K562 (cell line): Measurements from ENCODE around the gene GSTM1. TPM values are rescaled to one million over a fixed set of nuclear protein-coding genes. Genes with fewer than 3 reads are reported as not detected.

Experiments used
- ATAC-seq: fragments of 200-7000 bp; cut with Tn5 transposase; 3 replicates; pipeline ENCODE4 v1.9.1; 2020; ENCODE audit warnings: moderate library complexity
- BruUV-seq: library from RNA; stranded (reverse); fragments of 400-500 nt; replicated peaks from 2 replicates; lab custom pipeline; 2021; lab: Mats Ljungman, UMichigan
- CTCF ChIA-PET: fragments of 300-600 bp; formaldehyde crosslinking; extraction: SDS; loops from one replicate; lab custom pipeline; 2021; ENCODE audit warnings: low intra/inter-chr PET ratio; lab: Yijun Ruan, JAX
- POLR2A ChIA-PET: fragments of 300-600, 350-650 bp; sonication (Branson Sonifier 250); formaldehyde crosslinking; extraction: SDS; loops from one replicate; lab custom pipeline; 2021; ENCODE audit warnings: antibody characterized with exemption, inconsistent platforms; lab: Yijun Ruan, JAX
- DNase-seq, 4 experiments: peaks; one replicate each; pipeline versions ENCODE4 v3.0.0 to v3.0.0-alpha.2; 2011 to 2018; ENCODE audit warnings: low spot score in 3 of 4, mixed read lengths in 3 of 4; ENCODE audit errors: extremely low read depth in 1 of 4
- FAIRE-seq: peaks from 2 replicates; lab custom pipeline; 2011; peaks lifted over from hg19 to GRCh38; lab: Jason Lieb, UNC
- H2AFZ ChIP-seq: 2 replicates; pipeline ENCODE4 v1.6.0; 2011; ENCODE audit warnings: low read depth, low read length, control low read depth, inconsistent platforms
- H3K27ac ChIP-seq: fragments of 200-600 bp; 3 replicates; pipeline ENCODE4 v1.8.0; 2011; ENCODE audit warnings: low read depth, mild to moderate bottlenecking, control low read depth, inconsistent platforms, low read length, moderate library complexity, mixed read lengths; ENCODE audit errors: extremely low read depth
- H3K27me3 ChIP-seq, 2 experiments: fragments of 300-600 bp in 1 of 2; 2 replicates in 1 of 2; 3 replicates in 1 of 2; pipeline versions ENCODE4 v1.6.0 to v1.8.0; 2011; ENCODE audit warnings: inconsistent platforms in 2 of 2, low read length in 2 of 2, mild to moderate bottlenecking in 1 of 2, mixed read lengths in 1 of 2, moderate library complexity in 1 of 2; ENCODE audit not compliant: control insufficient read depth in 2 of 2, insufficient read depth in 2 of 2
- H3K36me3 ChIP-seq: fragments of 300-600 bp; 3 replicates; pipeline ENCODE4 v1.8.0; 2011; ENCODE audit warnings: mild to moderate bottlenecking, low read length, inconsistent platforms; ENCODE audit not compliant: control insufficient read depth, insufficient read depth
- H3K4me1 ChIP-seq, 2 experiments: fragments of 200-600 bp in 1 of 2; replicated peaks in 1 of 2; 2 replicates in 1 of 2; 3 replicates in 1 of 2; pipeline versions ENCODE4 v1.5.1 to v1.8.0; 2011; ENCODE audit warnings: inconsistent platforms in 2 of 2, low read length in 2 of 2, mild to moderate bottlenecking in 1 of 2, mixed read lengths in 1 of 2, moderate library complexity in 1 of 2; ENCODE audit not compliant: control insufficient read depth in 2 of 2, insufficient read depth in 2 of 2
- H3K4me2 ChIP-seq: 2 replicates; pipeline ENCODE4 v1.6.1; 2011; ENCODE audit warnings: low read length, control low read depth, inconsistent platforms, mixed read lengths; ENCODE audit not compliant: insufficient read depth
- H3K4me3 ChIP-seq: fragments of 200-600 bp; sonication (generic), shearing (Covaris generic); 2 replicates; pipeline ENCODE4 v1.5.1; 2016; ENCODE audit warnings: control low read depth, inconsistent platforms
- H3K79me2 ChIP-seq: fragments of 200-600 bp; 3 replicates; pipeline ENCODE4 v1.8.0; 2011; ENCODE audit warnings: low read length, inconsistent platforms; ENCODE audit not compliant: control insufficient read depth, insufficient read depth
- H3K9ac ChIP-seq, 2 experiments: 2 replicates each; pipeline versions ENCODE4 v1.6.0 to v1.6.1; 2011; ENCODE audit warnings: low read depth in 2 of 2, low read length in 2 of 2, control low read depth in 1 of 2, inconsistent platforms in 1 of 2, mild to moderate bottlenecking in 1 of 2, mixed read lengths in 1 of 2; ENCODE audit not compliant: insufficient read depth in 1 of 2
- H3K9me1 ChIP-seq: one replicate; pipeline ENCODE4 v1.6.0; 2011; ENCODE audit warnings: inconsistent platforms, mild to moderate bottlenecking, low read length, moderate library complexity; ENCODE audit not compliant: control insufficient read depth, insufficient read depth
- H3K9me3 ChIP-seq: replicated peaks from 2 replicates; pipeline ENCODE4 v1.5.1; 2011; ENCODE audit warnings: low read depth, low read length, inconsistent platforms; ENCODE audit not compliant: control insufficient read depth, insufficient read depth
- H4K20me1 ChIP-seq: replicated peaks from 2 replicates; pipeline ENCODE4 v1.6.1; 2011; ENCODE audit warnings: low read length, inconsistent platforms, mixed read lengths; ENCODE audit not compliant: control insufficient read depth, insufficient read depth
- BRF1 ChIP-seq: IDR thresholded peaks from 3 replicates; pipeline ENCODE4 v1.6.1; 2011; ENCODE audit warnings: borderline replicate concordance, mild to moderate bottlenecking; ENCODE audit not compliant: insufficient read length; ENCODE audit errors: extremely low read depth
- C11orf30 ChIP-seq: fragments of 450-650 bp; IDR thresholded peaks from 2 replicates; pipeline ENCODE4 v1.6.1; 2016; ENCODE audit warnings: low read depth, mild to moderate bottlenecking
- DNMT1 ChIP-seq: fragments of 450-650 bp; IDR thresholded peaks from 2 replicates; pipeline ENCODE4 v1.6.1; 2016; ENCODE audit warnings: antibody characterized with exemption, mild to moderate bottlenecking
- FIP1L1 ChIP-seq: fragments of 200-400 bp; formaldehyde crosslinking; IDR thresholded peaks from 2 replicates; pipeline ENCODE4 v1.6.1; 2018; ENCODE audit warnings: mild to moderate bottlenecking, low read depth, low read length; ENCODE audit not compliant: poor library complexity, severe bottlenecking
- HLTF ChIP-seq: fragments of 450-650 bp; IDR thresholded peaks from 2 replicates; pipeline ENCODE4 v1.6.1; 2016
- HOXB6 ChIP-seq: fragments of 250-450 bp; sonication (Bioruptor Pico); IDR thresholded peaks from 2 replicates; pipeline ENCODE4 v1.5.1; 2022; ENCODE audit warnings: mild to moderate bottlenecking, borderline replicate concordance
- SLC30A9 ChIP-seq: fragments of 250-450 bp; sonication (Bioruptor Pico); IDR thresholded peaks from 2 replicates; pipeline ENCODE4 v1.8.0; 2022; ENCODE audit warnings: mild to moderate bottlenecking, moderate library complexity
- SRSF3 ChIP-seq: fragments of 200-400 bp; formaldehyde crosslinking; IDR thresholded peaks from 2 replicates; pipeline ENCODE4 v1.6.1; 2016; ENCODE audit warnings: mild to moderate bottlenecking, low read length, moderate library complexity; ENCODE audit not compliant: insufficient read depth
- THRA ChIP-seq: fragments of 450-650 bp; IDR thresholded peaks from 2 replicates; pipeline ENCODE4 v1.6.1; 2017; ENCODE audit warnings: mild to moderate bottlenecking, moderate library complexity
- XRCC4 ChIP-seq: IDR thresholded peaks from one replicate; pipeline ENCODE4 v1.6.1; 2011; ENCODE audit not compliant: insufficient read depth, insufficient read length; ENCODE audit errors: extremely low read depth
- ZNF511 ChIP-seq: sonication (generic); formaldehyde crosslinking; IDR thresholded peaks from 2 replicates; pipeline ENCODE4 v1.8.0; 2022; ENCODE audit warnings: mild to moderate bottlenecking, missing genetic modification reagents
- WGBS: fragments of 100-300 bp; shearing (Covaris generic); methylation state at CpG from one replicate; pipeline ENCODE4 v1.1.6; 2016; ENCODE audit warnings: low coverage, mixed read lengths; ENCODE audit not compliant: insufficient coverage; ENCODE audit errors: missing lambda C conversion rate; 5-methylcytosine and 5-hydroxymethylcytosine counted together
- in situ Hi-C: fragments of 300-500 bp; cut with MboI; formaldehyde crosslinking; loops from 4 replicates; pipeline ENCODE4 v1.15.0; 2018; ENCODE audit warnings: inconsistent platforms, mixed read lengths
- intact Hi-C: fragments of 100-400 bp; cut with micrococcal nuclease; formaldehyde crosslinking; loops from 2 replicates; pipeline ENCODE4 v1.14.2; 2022
- polyA plus RNA-seq, 8 experiments: library from polyadenylated mRNA; depleted of rRNA in 4 of 8; stranded (reverse) in 5 of 8; unstranded in 3 of 8; fragments of >200 nt; fragmentation: Nextera tagmentation in 2 of 8; fragmentation: Illumina TruSeq in 1 of 8; extraction: Ambion mirVana in 2 of 8; extraction: Trizol in 1 of 8; gene quantifications; 2 replicates each; pipeline versions ENCODE4 v1.2.1 to v1.2.3, GENCODE V29; 2011 to 2014; ENCODE audit warnings: inconsistent platforms in 1 of 8, missing spikeins in 1 of 8
- total RNA-seq, 7 experiments: library from RNA; depleted of rRNA in 6 of 7; stranded (reverse); fragments of >200 nt in 6 of 7; fragmentation: Illumina TruSeq in 2 of 7; extraction: Trizol in 2 of 7; gene quantifications; 2 replicates each; pipeline versions ENCODE4 v1.2.1 to v1.2.3, GENCODE V29; 2011 to 2021; ENCODE audit warnings: low replicate concordance in 1 of 7

Gene GSTM1
- total and polyA plus RNA-seq, 9 of the 15 experiments (the other 6 are each of a cell fraction or from before 2014, with no cell fraction given): not detected

DNA sequence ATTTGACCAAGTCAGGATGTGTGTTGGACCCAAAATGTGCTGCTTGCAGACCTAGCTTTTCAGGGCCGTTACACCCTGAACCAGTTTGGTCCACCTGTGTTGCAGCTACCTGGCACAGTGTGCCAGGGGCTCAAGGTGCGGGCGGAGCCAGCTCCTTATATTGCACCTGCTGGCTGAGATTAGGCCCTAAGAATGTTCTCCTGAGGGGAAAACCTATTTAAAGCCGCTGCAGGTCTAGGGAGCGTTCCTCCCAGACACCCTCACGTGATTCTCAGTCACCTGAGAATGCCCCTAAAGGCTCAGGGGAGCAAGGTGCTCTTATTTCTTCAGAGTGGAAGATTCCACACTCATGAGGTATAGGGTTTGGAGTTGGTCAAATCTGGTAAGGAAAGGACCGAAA lies 41.3 kb downstream of the GSTM1 start:
- Histone ChIP-seq H3K27ac (no peak overlapping the region), H2AFZ (no peak overlapping the region), H3K9me1 (no peaks in the 10 kb centered on the region), H3K79me2 (no peaks in the 10 kb centered on the region), H3K4me2 (no peak overlapping the region), H3K9me3 (peaks cover 11% of the 10 kb centered on the region), H3K9ac (no peak overlapping the region), H3K4me3 (no peak overlapping the region), H3K4me1 (peaks cover 0 to 10% of the 10 kb centered on the region in 2 experiments; a peak in 3 of 5 replicates), H3K27me3 (peaks cover 0 to 12% of the 10 kb centered on the region in 2 experiments; a peak in 2 of 5 replicates), H3K36me3 (no peaks in the 10 kb centered on the region), H4K20me1 (no peaks in the 10 kb centered on the region)
- no peak for TF ChIP-seq THRA
- no peak for TF ChIP-seq FIP1L1
- no peak for TF ChIP-seq HLTF
- no peak for TF ChIP-seq ZNF511 (CRISPR knock-in tag)
- no peak for TF ChIP-seq SRSF3
- no peak for TF ChIP-seq DNMT1
- TF ChIP-seq XRCC4: no peak
- TF ChIP-seq BRF1: no peak
- TF ChIP-seq C11orf30: no peak
- TF ChIP-seq HOXB6 (CRISPR knock-in tag): no peak
- no peak for TF ChIP-seq SLC30A9 (CRISPR knock-in tag)
- CTCF ChIA-PET: no interaction called here
- BruUV-seq: no TSS peak
- FAIRE-seq: no peak
- ATAC-seq: no peak
- in situ Hi-C loops: no loop called here
- intact Hi-C loops: no loop called here
- POLR2A ChIA-PET: no interaction called here
- no peak for DNase-seq
- 16% methylated on average over 7 of the region's 7 CpGs for WGBS
